ENCODE measurements around the gene SEM1.
A peak's percentile ranks its signal among the peaks of the same experiment; 100 is the strongest.
"Not testable (repeated sequence)": the region's sequence is repeated elsewhere in the genome, so short reads cannot be mapped to it uniquely, and the experiment has no call there.

SEM1 gene

DNA sequence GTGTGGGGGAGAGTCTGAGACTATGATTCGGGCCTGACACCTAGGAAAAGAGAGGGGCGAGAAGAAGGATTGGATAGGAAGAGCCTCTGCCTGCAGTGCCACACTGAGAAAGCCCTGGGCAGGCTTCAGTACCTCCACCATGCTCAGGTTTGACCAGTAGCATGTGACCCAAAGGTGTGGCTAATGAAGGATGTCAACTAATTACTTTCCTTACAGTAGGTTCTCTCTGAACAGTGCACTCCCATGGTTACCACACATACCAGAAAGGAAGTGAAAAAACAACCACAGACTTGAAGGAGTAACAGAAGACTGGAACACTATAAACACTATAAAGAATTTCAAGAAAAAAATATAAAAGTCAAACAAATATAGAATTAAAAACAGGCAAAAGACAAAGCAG, 46.2 kb downstream of the SEM1 start:
- Histone ChIP-seq H2AK5ac (ENCODE audit: low read depth, low read length) (no peak overlapping the region), H2BK120ac (ENCODE audit: low read depth, low read length) (no peak overlapping the region), H2BK15ac (ENCODE audit: low read length) (peak overlapping the region; percentile 30), H2AFZ (ENCODE audit: low read length) (no peak overlapping the region), H4K91ac (ENCODE audit: low read depth, low read length, poor library complexity) (no peak overlapping the region), H3K18ac (ENCODE audit: low read length) (peak overlapping the region; percentile 42), H4K8ac (ENCODE audit: low read depth, low read length) (no peak overlapping the region), H2BK5ac (ENCODE audit: low read length) (no peak overlapping the region), H2BK12ac (ENCODE audit: low read length) (no peak overlapping the region), H3K4me3 (ENCODE audit: low read length in 2 of 2) (no peak overlapping the region), H3K4ac (ENCODE audit: low read length) (no peak overlapping the region), H3K9ac (ENCODE audit: low read depth, low read length, poor library complexity) (no peak overlapping the region), H3K27me3 (ENCODE audit: control insufficient read depth in 3 of 3, insufficient read depth in 3 of 3, low read depth in 1 of 3, low read length in 3 of 3) (peaks cover 0 to 28% (median 0%) of the 10 kb centered on the region in 3 experiments), H3K27ac (replicated peaks; ENCODE audit: low read length) (no peak overlapping the region), H3K4me2 (ENCODE audit: insufficient read depth, low read length, poor library complexity, severe bottlenecking) (peak overlapping the region; percentile 4), H3K36me3 (replicated peaks in 1 of 2; ENCODE audit: control insufficient read depth in 2 of 2, insufficient read depth in 2 of 2, low read length in 2 of 2) (no peaks in the 10 kb centered on the region), H3K23ac (ENCODE audit: low read depth, low read length, poor library complexity) (no peak overlapping the region), H3K79me1 (ENCODE audit: low read depth, low read length) (no peaks in the 10 kb centered on the region), H3K9me3 (replicated peaks in 1 of 2; ENCODE audit: control insufficient read depth in 2 of 2, insufficient read depth in 1 of 2, low read depth in 1 of 2, low read length in 2 of 2) (no peaks in the 10 kb centered on the region), H3K4me1 (ENCODE audit: control insufficient read depth in 2 of 2, insufficient read depth in 1 of 2, low read depth in 1 of 2, low read length in 2 of 2) (peaks cover 0 to 5% of the 10 kb centered on the region in 2 donors), H3K14ac (ENCODE audit: low read length) (no peak overlapping the region)
- no peak for DNase-seq (ENCODE audit: low spot score)
- no CpG with 5 or more reads among the region's 2 CpGs for WGBS, 2 donors (ENCODE audit: extremely low coverage in 2 of 2, insufficient read length in 2 of 2, insufficient replicate concordance in 1 of 2)

DNA sequence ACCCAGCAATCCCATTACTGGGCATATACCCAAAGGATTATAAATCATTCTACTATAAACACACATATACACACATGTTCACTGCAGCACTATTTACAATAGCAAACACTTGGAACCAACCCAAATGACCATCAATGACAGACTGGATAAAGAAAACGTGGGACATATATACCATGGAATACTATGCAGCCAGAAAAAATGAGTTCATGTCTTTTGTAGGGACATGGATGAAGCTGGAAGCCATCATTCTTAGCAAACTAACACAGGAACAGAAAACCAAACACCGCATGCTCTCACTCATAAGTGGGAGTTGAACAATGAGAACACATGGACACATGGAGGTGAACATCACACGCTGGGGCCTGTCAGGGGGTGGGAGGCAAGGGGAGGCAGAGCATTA, 47.5 kb downstream of the SEM1 start:
- not testable (repeated sequence) for H4K91ac ChIP-seq (ENCODE audit: low read depth, low read length, poor library complexity); H4K8ac ChIP-seq (ENCODE audit: low read depth, low read length); H3K4me3 ChIP-seq (ENCODE audit: low read length in 2 of 2); H3K9ac ChIP-seq (ENCODE audit: low read depth, low read length, poor library complexity); H3K36me3 ChIP-seq (replicated peaks in 1 of 2; ENCODE audit: control insufficient read depth in 2 of 2, insufficient read depth in 2 of 2, low read length in 2 of 2); H3K79me1 ChIP-seq (ENCODE audit: low read depth, low read length); H3K9me3 ChIP-seq (replicated peaks in 1 of 2; ENCODE audit: control insufficient read depth in 2 of 2, insufficient read depth in 1 of 2, low read depth in 1 of 2, low read length in 2 of 2); H3K23ac ChIP-seq (ENCODE audit: low read depth, low read length, poor library complexity); DNase-seq (ENCODE audit: low spot score); H3K18ac ChIP-seq (ENCODE audit: low read length); H3K4ac ChIP-seq (ENCODE audit: low read length); H2BK5ac ChIP-seq (ENCODE audit: low read length); H2BK12ac ChIP-seq (ENCODE audit: low read length); H3K14ac ChIP-seq (ENCODE audit: low read length); H2AFZ ChIP-seq (ENCODE audit: low read length); H3K4me1 ChIP-seq (ENCODE audit: control insufficient read depth in 2 of 2, insufficient read depth in 1 of 2, low read depth in 1 of 2, low read length in 2 of 2); H2BK120ac ChIP-seq (ENCODE audit: low read depth, low read length); H2AK5ac ChIP-seq (ENCODE audit: low read depth, low read length); H3K4me2 ChIP-seq (ENCODE audit: insufficient read depth, low read length, poor library complexity, severe bottlenecking); H2BK15ac ChIP-seq (ENCODE audit: low read length); H3K27ac ChIP-seq (replicated peaks; ENCODE audit: low read length)
- no CpG with 5 or more reads among the region's 3 CpGs for WGBS, 2 donors (ENCODE audit: extremely low coverage in 2 of 2, insufficient read length in 2 of 2, insufficient replicate concordance in 1 of 2)
- H3K27me3 ChIP-seq (ENCODE audit: control insufficient read depth in 3 of 3, insufficient read depth in 3 of 3, low read depth in 1 of 3, low read length in 3 of 3): peaks cover 0 to 36% (median 0%) of the 10 kb centered on the region in 3 experiments

DNA sequence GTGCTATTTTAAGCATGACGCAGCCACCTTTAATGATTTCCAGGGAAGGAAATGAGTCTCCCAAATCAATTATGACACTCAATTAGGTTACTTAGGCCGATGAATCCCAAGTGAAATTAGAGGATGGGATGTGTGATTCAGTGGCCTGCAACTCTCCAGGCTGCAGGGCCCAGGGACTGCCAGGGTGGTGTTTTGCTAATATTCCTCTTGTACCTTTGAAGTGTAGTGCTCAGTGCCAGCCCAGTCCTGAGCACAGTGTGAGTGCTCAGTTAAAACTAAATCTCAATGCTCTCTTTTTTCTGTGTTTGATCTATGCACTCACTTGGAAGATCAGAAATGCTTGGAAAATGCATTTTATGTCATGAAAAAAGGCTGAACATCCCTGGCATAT, 51.6 kb downstream of the SEM1 start:
- Histone ChIP-seq H3K4me1 (ENCODE audit: control insufficient read depth in 2 of 2, insufficient read depth in 1 of 2, low read depth in 1 of 2, low read length in 2 of 2) (peaks cover 3 to 15% of the 10 kb centered on the region in 2 donors), H2BK15ac (ENCODE audit: low read length) (no peak overlapping the region), H2BK5ac (ENCODE audit: low read length) (no peak overlapping the region), H3K4me3 (ENCODE audit: low read length in 2 of 2) (no peak overlapping the region), H3K9me3 (replicated peaks in 1 of 2; ENCODE audit: control insufficient read depth in 2 of 2, insufficient read depth in 1 of 2, low read depth in 1 of 2, low read length in 2 of 2) (no peaks in the 10 kb centered on the region), H2AK5ac (ENCODE audit: low read depth, low read length) (no peak overlapping the region), H3K4ac (ENCODE audit: low read length) (no peak overlapping the region), H4K8ac (ENCODE audit: low read depth, low read length) (no peak overlapping the region), H3K9ac (ENCODE audit: low read depth, low read length, poor library complexity) (no peak overlapping the region), H2AFZ (ENCODE audit: low read length) (no peak overlapping the region), H3K14ac (ENCODE audit: low read length) (no peak overlapping the region), H3K79me1 (ENCODE audit: low read depth, low read length) (no peaks in the 10 kb centered on the region), H3K27ac (replicated peaks; ENCODE audit: low read length) (peak overlapping the region; percentile 78), H3K18ac (ENCODE audit: low read length) (no peak overlapping the region), H3K27me3 (ENCODE audit: control insufficient read depth in 3 of 3, insufficient read depth in 3 of 3, low read depth in 1 of 3, low read length in 3 of 3) (peaks cover 0 to 72% (median 0%) of the 10 kb centered on the region in 3 experiments), H2BK12ac (ENCODE audit: low read length) (no peak overlapping the region), H3K4me2 (ENCODE audit: insufficient read depth, low read length, poor library complexity, severe bottlenecking) (no peak overlapping the region), H3K36me3 (replicated peaks in 1 of 2; ENCODE audit: control insufficient read depth in 2 of 2, insufficient read depth in 2 of 2, low read length in 2 of 2) (no peaks in the 10 kb centered on the region), H2BK120ac (ENCODE audit: low read depth, low read length) (no peak overlapping the region), H3K23ac (ENCODE audit: low read depth, low read length, poor library complexity) (no peak overlapping the region), H4K91ac (ENCODE audit: low read depth, low read length, poor library complexity) (no peak overlapping the region)
- no peak for DNase-seq (ENCODE audit: low spot score)
- no CpG with 5 or more reads among the region's 2 CpGs for WGBS, 2 donors (ENCODE audit: extremely low coverage in 2 of 2, insufficient read length in 2 of 2, insufficient replicate concordance in 1 of 2)

DNA sequence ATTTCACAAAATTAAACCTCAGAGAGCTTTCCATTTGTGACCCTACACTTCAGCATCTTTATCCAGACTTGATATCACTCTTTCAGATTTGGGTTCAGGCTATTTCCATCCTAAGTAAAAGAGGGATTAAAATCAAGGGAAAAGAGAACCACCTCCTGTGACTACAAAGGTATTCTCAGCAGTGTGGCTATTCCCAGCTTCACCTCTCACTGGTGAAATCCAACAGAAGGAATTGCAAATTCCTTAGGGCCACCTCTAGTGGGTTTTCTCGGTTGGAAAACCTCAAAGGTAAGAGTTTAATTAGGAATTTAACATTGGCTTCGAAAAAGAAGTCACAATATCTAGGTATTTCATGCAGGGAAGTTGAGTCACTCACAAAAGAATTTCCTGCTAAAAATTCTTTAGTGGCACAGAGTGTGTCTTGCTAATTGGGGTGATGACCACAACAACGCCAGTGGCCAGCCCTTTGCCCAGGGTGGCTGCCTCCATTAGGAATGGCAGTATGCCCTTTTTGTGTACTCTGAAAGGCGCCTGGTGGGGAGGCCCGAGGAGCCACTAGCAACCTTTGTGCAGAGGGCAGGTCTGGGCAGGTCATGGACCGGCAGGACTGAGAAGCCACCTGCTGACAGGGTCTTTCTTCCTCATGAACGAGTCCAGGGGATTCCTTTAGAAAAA, 52.2 kb downstream of the SEM1 start:
- H2BK12ac ChIP-seq (ENCODE audit: low read length): no peak overlapping the region
- H3K27me3 ChIP-seq (ENCODE audit: control insufficient read depth in 3 of 3, insufficient read depth in 3 of 3, low read depth in 1 of 3, low read length in 3 of 3): peaks cover 0 to 78% (median 0%) of the 10 kb centered on the region in 3 experiments
- H2BK120ac ChIP-seq (ENCODE audit: low read depth, low read length): no peak overlapping the region
- no CpG with 5 or more reads among the region's 7 CpGs for WGBS, 2 donors (ENCODE audit: extremely low coverage in 2 of 2, insufficient read length in 2 of 2, insufficient replicate concordance in 1 of 2)
- H3K4ac ChIP-seq (ENCODE audit: low read length): no peak overlapping the region
- no peak overlapping the region for H3K18ac ChIP-seq (ENCODE audit: low read length)
- H3K36me3 ChIP-seq (replicated peaks in 1 of 2; ENCODE audit: control insufficient read depth in 2 of 2, insufficient read depth in 2 of 2, low read length in 2 of 2): no peaks in the 10 kb centered on the region
- H2BK5ac ChIP-seq (ENCODE audit: low read length): no peak overlapping the region
- no peak overlapping the region for H2BK15ac ChIP-seq (ENCODE audit: low read length)
- no peaks in the 10 kb centered on the region for H3K79me1 ChIP-seq (ENCODE audit: low read depth, low read length)
- no peaks in the 10 kb centered on the region for H3K9me3 ChIP-seq (replicated peaks in 1 of 2; ENCODE audit: control insufficient read depth in 2 of 2, insufficient read depth in 1 of 2, low read depth in 1 of 2, low read length in 2 of 2)
- H3K4me2 ChIP-seq (ENCODE audit: insufficient read depth, low read length, poor library complexity, severe bottlenecking): no peak overlapping the region
- no peak overlapping the region for H3K4me3 ChIP-seq (ENCODE audit: low read length in 2 of 2)
- H2AK5ac ChIP-seq (ENCODE audit: low read depth, low read length): no peak overlapping the region
- no peak overlapping the region for H3K9ac ChIP-seq (ENCODE audit: low read depth, low read length, poor library complexity)
- DNase-seq (ENCODE audit: low spot score): peak; percentile 76
- H3K14ac ChIP-seq (ENCODE audit: low read length): no peak overlapping the region
- H3K23ac ChIP-seq (ENCODE audit: low read depth, low read length, poor library complexity): no peak overlapping the region
- H2AFZ ChIP-seq (ENCODE audit: low read length): no peak overlapping the region
- no peak overlapping the region for H4K8ac ChIP-seq (ENCODE audit: low read depth, low read length)
- H3K4me1 ChIP-seq (ENCODE audit: control insufficient read depth in 2 of 2, insufficient read depth in 1 of 2, low read depth in 1 of 2, low read length in 2 of 2): peaks cover 3 to 15% of the 10 kb centered on the region in 2 donors
- H4K91ac ChIP-seq (ENCODE audit: low read depth, low read length, poor library complexity): no peak overlapping the region
- H3K27ac ChIP-seq (replicated peaks; ENCODE audit: low read length): peak overlapping the region; percentile 85

Data from neuronal stem cell (in vitro differentiated cells).